ENCODE measurements around the gene CELF2. TPM values are rescaled to one million over a fixed set of nuclear protein-coding genes. Genes with fewer than 3 reads are reported as not detected.

Gene CELF2
- total RNA-seq, 1 donor from 2014 or later, result 3.8 TPM

DNA sequence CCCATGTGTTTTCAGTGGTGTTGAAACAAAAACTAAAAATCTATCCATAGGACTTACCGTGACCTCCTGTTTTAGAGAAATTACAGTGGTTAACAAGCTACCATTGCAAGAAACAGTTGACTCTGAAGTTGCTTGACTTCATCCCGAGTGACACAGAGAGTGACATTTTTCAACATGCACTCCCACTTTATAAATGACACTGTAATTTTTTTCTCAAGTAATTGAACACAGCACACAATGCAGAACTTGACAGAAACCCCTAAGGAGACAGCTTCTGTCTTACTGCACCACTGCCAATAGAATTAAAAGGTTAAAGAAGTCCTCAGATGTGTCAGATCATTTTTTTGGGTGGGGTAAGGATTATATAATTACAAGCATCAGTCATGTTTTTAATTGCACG, 246.1 kb downstream of the CELF2 start:
- H3K27me3 Mint-ChIP-seq, result peaks cover 29% of the 10 kb centered on the region
- no peaks in the 10 kb centered on the region for H3K9me3 Mint-ChIP-seq (ENCODE audit: low read depth)
- H3K4me3 Mint-ChIP-seq (ENCODE audit: low read depth), result no peak overlapping the region

DNA sequence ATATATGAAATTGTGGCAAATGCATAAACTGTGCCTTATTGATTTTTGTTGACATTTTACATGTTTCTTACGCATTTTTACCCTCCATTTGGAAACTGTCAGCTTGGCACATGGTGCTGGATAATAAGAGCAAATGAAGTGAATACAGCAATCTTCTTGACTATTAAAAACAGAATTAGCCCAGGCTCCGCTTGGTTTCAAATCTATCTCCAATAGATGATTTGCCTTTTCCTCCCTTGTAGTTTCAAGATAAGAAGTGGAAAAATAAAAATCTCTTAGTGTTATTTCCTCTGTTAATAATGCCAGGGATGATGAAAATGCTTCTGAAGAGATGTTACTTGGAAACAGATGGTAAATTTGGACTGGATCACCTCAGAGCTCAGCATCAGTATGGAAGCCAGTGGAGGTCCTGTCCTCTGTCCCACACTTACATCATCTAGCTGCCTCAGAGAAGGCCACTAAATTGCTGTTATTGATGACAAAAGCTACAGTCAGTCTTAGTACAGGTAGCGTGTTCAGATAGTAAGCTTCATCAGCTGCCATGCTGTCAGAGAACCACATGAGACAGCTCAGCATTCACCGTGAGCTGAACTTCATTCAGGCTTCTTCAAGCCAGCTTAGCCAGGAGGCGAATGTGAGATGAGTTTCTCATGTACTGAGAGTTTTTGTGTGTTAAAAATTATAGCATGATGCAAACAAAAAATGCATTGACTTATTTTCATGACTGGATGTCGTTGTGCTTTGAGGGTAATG, 246.8 kb downstream of the CELF2 start:
- no peak for DNase-seq (ENCODE audit: low spot score, unreplicated experiment)
- Mint-ChIP-seq H3K9me3 (ENCODE audit: low read depth) (no peaks in the 10 kb centered on the region), H3K27me3 (peaks cover 32% of the 10 kb centered on the region), H3K36me3 (ENCODE audit: insufficient read depth) (no peaks in the 10 kb centered on the region), H3K4me3 (ENCODE audit: low read depth) (no peak overlapping the region), H3K27ac (no peak overlapping the region), H3K4me1 (ENCODE audit: low read depth) (peaks cover 15% of the 10 kb centered on the region)
- TF ChIP-seq, protein P1, sequence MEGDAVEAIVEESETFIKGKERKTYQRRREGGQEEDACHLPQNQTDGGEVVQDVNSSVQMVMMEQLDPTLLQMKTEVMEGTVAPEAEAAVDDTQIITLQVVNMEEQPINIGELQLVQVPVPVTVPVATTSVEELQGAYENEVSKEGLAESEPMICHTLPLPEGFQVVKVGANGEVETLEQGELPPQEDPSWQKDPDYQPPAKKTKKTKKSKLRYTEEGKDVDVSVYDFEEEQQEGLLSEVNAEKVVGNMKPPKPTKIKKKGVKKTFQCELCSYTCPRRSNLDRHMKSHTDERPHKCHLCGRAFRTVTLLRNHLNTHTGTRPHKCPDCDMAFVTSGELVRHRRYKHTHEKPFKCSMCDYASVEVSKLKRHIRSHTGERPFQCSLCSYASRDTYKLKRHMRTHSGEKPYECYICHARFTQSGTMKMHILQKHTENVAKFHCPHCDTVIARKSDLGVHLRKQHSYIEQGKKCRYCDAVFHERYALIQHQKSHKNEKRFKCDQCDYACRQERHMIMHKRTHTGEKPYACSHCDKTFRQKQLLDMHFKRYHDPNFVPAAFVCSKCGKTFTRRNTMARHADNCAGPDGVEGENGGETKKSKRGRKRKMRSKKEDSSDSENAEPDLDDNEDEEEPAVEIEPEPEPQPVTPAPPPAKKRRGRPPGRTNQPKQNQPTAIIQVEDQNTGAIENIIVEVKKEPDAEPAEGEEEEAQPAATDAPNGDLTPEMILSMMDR (IDR thresholded peaks at IDR 0.05; ENCODE audit: unreplicated experiment), result no peak

More for the DNA sequence above, 246.1 kb downstream of the CELF2 start:
- Mint-ChIP-seq H3K27ac (no peak overlapping the region), H3K36me3 (ENCODE audit: insufficient read depth) (no peaks in the 10 kb centered on the region), H3K4me1 (ENCODE audit: low read depth) (peaks cover 15% of the 10 kb centered on the region)
- TF ChIP-seq, protein P1 (IDR thresholded peaks at IDR 0.05; ENCODE audit: unreplicated experiment), result no peak
- no peak for DNase-seq (ENCODE audit: low spot score, unreplicated experiment)

- Mint-ChIP-seq H3K4me1 (ENCODE audit: low read depth) (peaks cover 16% of the 10 kb centered on the region), H3K36me3 (ENCODE audit: insufficient read depth) (no peaks in the 10 kb centered on the region), H3K27me3 (peaks cover 43% of the 10 kb centered on the region), H3K27ac (no peak overlapping the region), H3K9me3 (ENCODE audit: low read depth) (no peaks in the 10 kb centered on the region), H3K4me3 (ENCODE audit: low read depth) (no peak overlapping the region)
- TF ChIP-seq, protein P1 (IDR thresholded peaks at IDR 0.05; ENCODE audit: unreplicated experiment), result no peak
- DNase-seq (ENCODE audit: low spot score, unreplicated experiment), result no peak
Observed at GRCh38 chr10:11265484-11265883, 247.8 kb downstream of the CELF2 start.

GRCh38 chr10:11266426-11266825, 248.8 kb downstream of the CELF2 start:
- Mint-ChIP-seq H3K36me3 (ENCODE audit: insufficient read depth) (no peaks in the 10 kb centered on the region), H3K4me3 (ENCODE audit: low read depth) (no peak overlapping the region), H3K4me1 (ENCODE audit: low read depth) (peaks cover 16% of the 10 kb centered on the region), H3K27ac (no peak overlapping the region), H3K27me3 (peaks cover 50% of the 10 kb centered on the region), H3K9me3 (ENCODE audit: low read depth) (no peaks in the 10 kb centered on the region)
- TF ChIP-seq, protein P1 (IDR thresholded peaks at IDR 0.05; ENCODE audit: unreplicated experiment), result no peak
- no peak for DNase-seq (ENCODE audit: low spot score, unreplicated experiment)

GRCh38 chr10:11270135-11270857, 252.6 kb downstream of the CELF2 start:
- peaks cover 16% of the 10 kb centered on the region for H3K4me1 Mint-ChIP-seq (ENCODE audit: low read depth)
- DNase-seq (ENCODE audit: low spot score, unreplicated experiment), result peak; percentile 80
- no peak overlapping the region for H3K27ac Mint-ChIP-seq
- H3K27me3 Mint-ChIP-seq, result peaks cover 51% of the 10 kb centered on the region
- TF ChIP-seq, protein P1 (IDR thresholded peaks at IDR 0.05; ENCODE audit: unreplicated experiment), result peak; percentile 93
- no peaks in the 10 kb centered on the region for H3K36me3 Mint-ChIP-seq (ENCODE audit: insufficient read depth)
- H3K4me3 Mint-ChIP-seq (ENCODE audit: low read depth), result no peak overlapping the region
- H3K9me3 Mint-ChIP-seq (ENCODE audit: low read depth), result no peaks in the 10 kb centered on the region
